ENCODE data around the gene ZNRD2.

GRCh38 chr11:65563601-65564000 is 6.7 kb upstream of the ZNRD2 start:
- no peak for TF ChIP-seq CTCF (conservative IDR thresholded peaks at IDR 0.05; ENCODE audit: low read depth, low read length)
- TF ChIP-seq EZH2 (IDR thresholded peaks at IDR 0.05; ENCODE audit: low read length, unreplicated experiment) = no peak
